DMS79 (cell line): ENCODE measurements around the gene ANGPT4.
"Not testable (repeated sequence)": the region's sequence is repeated elsewhere in the genome, so short reads cannot be mapped to it uniquely, and the experiment has no call there.

Experiments used
- DNase-seq: peaks from one replicate; lab custom pipeline; 2025; lab: John Stamatoyannopoulos, UW

ANGPT4 gene

DNA sequence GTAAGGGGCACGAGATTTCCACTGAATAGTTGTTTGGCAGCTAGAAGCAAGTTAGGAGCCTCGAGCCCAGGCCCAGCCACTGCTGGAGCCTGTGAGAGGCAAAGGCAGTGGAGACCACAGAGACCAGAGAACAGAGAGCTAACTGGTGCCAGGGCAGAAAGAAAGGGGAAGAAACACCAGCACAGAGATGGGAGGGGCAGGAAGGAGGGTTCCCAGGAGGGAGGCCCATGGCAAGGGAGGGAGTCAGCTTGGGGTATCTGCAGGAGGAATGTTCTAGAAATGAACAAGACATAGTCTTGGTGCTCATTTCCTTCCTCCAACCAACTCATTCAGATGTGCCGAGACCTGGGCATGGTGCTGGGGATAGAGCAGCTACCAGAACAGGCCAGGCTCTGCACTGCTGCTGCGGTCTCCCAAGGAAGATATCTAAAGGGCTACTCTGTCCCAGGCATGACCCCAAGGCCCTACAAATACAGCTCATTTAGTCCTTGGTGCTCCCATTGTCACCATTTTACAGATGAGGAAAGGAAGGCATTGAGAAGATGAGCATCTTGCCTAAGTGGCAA, 10.7 kb downstream of the ANGPT4 start:
- no peak for DNase-seq

DNA sequence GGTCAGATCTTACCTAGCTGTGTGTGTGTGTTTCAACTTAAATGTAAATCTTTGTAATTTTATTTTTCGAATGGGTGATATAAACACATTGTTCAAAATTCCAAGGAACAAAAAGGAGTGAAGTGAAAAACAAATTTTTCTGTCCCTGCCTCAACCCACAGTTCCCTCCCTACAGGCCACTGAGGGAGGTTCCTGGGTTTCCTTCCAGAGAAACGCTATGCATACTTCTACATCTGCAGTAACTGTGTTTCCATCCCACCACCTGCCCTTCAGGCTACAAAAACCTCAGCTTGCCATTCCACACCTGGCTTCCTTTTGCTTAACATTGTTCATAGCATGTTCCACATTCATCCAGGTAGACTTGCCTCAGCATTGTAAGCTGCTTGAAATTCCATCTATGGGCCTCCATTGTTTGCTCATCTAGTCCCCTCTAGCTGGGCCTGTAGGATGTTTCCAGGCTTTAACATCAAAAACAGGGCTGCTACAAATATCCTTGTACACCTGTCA, 12.0 kb downstream of the ANGPT4 start:
- no peak for DNase-seq

DNA sequence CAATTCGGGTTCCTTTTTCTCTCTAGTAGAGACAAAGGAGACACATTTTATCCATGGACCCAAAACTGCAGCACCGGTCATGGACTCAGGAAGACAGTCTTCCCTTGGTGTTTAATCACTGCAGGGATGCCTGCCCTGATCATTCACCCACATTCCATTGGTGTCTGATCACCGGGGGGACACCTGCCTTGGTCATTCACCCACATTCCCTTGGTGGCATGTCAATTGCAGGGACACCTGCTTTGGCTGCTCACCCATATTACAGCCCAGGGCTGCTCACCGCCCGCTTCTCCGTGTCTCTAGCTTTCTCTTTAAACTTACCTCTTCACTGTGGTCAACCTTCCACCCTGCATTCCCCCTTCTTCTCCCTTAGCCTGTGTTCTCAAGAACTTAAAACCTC, 18.7 kb downstream of the ANGPT4 start:
- not testable (repeated sequence) for DNase-seq

DNA sequence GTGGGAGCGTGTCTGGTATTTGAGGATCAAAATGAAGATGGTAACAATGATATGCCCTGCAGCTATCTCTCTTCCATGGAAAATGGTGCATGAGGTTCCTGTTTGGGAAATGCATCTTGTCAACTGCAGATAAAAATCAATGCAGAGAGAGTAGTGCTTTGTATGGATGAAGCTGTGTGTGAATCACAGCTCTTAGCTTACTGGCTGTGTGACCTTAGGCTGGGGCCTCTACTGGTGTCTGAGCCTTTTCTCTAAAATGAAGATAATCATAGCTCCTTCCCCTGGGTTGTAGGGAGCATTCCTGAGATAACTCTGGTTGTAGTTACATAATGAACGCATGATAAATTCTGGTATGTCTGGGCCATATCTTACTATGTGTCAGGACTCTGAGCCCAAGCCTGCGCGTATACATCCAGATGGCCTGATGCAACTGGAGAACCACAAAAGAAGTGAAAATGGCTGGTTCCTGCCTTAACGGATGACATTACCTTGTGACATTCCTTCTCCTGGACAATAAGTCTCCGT, 19.6 kb downstream of the ANGPT4 start:
- DNase-seq = no peak

DNA sequence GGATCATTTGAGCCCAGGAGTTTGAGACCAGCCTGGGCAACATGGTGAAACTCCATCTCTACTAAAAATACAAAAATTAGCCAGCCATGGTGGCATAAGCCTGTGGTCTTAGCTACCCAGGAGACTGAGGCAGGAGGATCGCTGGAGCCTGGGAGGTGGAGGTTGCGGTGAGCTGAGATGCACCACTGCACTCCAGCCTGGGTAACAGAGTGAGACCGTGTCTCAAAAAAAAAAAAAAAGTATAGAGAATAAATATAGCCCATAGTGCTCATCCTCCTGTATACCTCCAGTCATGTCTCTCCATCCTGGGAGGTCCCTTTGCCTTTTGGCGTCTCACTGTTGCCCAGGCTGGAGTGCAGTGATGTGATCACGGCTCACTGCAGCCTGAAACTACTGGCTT, 23.8 kb downstream of the ANGPT4 start:
- DNase-seq = not testable (repeated sequence)

DNA sequence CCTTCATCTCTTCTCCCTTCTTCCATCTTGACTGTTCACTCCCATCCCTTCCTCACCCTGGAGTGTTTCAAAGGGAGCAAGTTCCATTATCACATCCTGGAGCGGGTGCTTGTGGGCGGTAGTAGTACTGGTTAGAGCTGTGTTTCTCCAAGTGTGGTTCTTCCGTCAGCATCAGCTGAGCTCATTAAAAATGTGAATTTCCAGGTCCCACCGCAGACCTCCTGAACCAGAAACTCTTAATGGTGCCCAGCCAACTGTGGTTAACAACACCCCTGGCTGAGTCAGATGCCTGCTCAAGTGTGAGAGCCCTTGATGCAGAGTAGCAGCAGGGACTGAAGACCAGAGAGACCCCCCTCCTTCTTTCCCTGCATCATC, 24.4 kb downstream of the ANGPT4 start:
- DNase-seq = peak; percentile 91

DNA sequence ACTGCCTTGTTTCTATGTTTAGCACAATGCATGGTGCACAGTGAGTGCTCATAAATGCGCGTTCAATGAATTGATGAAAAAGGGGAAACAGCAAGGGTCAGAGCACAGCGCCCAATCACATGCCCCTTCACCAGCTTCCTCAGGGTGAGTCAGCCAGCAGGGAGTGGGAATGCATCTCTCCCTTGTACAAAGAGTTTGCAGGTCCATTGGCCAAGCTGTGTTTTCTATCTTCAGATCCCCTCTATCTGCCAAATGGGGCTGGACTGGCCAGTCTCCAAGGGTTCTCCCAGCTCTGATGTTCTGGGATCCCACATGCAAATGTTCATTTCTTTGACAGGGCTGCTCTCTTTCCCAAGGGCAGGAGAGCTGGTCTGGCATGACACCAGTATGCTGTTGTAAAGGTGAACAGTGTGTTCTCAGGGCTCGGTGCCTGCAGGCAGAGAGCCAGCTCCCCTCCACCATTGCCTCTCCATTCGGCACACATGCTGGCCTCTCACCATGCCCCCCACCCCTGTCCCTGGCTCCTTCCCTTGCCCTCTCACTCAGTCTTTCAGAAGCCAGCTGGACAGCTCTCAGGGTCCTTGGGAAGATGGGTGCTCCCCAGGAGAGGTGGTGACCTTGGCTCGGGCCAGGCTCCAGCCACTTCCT, 25.0 kb downstream of the ANGPT4 start:
- DNase-seq = peak; percentile 57

DNA sequence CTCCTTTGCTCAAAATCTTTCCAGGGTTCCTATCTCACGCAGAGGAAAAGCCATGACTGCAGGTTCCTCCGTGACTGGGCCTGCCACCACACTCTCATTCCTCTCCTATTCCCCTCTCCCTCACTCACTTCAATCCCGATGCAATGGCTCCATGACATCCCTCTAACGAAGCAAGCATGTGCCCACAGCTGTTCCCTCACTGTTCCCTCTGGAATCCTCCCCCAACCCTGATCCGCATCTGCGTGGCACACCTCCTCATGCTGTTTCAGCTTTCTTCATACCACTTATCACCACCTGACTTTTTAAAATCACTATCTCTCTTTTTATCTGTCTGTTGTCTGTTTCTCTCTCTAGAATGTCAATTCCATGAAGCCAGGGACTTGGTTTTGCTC, 25.5 kb downstream of the ANGPT4 start:
- DNase-seq = no peak

DNA sequence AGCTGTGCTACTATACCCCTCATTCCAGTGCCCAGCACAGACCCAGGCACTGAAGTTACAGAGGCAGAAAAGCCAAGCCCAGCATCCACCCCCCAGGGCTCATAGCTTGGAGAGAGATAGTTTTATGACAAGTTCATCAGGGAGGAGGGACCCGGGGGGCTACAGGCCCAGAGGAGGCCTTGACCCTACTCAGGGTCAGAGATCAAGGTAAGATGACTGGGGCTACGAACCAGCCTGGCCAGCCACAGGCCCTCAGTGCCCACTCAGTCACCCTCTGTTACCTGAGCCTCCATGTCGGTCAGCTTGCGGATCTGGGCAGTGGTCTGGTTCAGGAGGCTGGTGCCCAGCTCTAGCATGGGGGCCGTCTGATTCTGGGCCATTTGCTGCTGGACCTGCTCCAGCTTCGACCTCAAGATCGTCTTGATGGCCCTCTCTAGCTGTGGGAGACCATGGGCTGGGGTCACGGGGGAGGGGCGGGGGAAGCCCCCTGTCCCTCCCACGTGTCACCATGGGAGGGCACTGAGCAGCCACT, 26.1 kb downstream of the ANGPT4 start:
- no peak for DNase-seq

DNA sequence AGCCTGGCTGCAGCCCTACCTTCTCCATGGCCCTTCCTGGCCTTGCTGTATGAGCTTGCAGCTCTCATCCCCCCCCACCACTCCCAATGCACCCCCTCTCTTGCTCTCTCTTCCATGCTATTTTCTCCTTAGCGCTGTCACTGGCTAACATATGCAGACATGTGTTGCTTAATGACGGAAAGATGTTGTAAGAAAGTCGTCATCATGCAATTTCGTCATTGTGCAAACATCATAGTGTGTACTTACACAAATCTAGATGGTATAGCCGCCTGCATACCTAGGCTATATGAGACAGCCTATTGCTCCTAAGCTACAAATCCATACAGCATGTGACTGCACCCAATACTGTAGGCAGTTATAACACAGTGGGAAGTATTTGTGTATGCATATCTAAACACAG, 27.0 kb downstream of the ANGPT4 start:
- no peak for DNase-seq

DNA sequence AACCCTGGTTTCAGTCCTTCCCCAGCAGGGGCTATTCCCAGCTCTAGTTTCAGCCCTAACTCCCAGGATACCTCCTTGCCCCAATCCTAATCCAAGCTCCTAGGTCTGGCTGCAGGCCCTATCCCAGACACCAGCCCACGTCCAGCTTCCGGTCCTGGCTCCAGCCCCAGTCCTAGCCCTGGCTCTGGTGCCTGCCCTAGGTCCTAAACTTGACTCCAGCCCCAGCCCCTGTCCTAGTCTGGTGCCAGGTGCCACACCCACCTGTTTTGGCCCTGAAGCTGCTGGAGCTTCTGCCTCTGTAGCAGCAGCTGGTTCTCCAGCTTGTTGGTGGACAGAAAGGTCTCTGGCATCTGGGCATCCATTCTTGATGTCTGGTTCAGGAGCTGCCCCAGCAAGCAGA, 28.1 kb downstream of the ANGPT4 start:
- DNase-seq = no peak

DNA sequence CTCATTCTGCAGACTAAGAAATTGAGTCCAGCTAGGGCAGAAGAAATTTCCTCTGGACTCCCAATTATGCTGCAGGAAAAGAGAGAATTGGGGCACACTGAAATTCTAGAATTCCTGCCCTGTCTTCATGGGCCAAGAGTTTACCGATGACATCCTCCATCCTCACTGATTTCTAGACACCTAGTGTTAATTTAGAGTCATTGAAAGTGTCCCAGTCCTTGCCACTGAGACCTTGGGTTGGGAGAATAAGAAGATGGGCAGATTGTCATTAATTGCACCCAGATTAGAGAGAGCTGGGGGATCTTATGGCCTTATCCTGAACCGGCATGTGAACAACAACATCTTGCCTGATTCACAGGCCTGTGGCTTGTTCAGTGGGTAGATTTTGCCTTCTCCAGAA, 29.0 kb downstream of the ANGPT4 start:
- no peak for DNase-seq

DNA sequence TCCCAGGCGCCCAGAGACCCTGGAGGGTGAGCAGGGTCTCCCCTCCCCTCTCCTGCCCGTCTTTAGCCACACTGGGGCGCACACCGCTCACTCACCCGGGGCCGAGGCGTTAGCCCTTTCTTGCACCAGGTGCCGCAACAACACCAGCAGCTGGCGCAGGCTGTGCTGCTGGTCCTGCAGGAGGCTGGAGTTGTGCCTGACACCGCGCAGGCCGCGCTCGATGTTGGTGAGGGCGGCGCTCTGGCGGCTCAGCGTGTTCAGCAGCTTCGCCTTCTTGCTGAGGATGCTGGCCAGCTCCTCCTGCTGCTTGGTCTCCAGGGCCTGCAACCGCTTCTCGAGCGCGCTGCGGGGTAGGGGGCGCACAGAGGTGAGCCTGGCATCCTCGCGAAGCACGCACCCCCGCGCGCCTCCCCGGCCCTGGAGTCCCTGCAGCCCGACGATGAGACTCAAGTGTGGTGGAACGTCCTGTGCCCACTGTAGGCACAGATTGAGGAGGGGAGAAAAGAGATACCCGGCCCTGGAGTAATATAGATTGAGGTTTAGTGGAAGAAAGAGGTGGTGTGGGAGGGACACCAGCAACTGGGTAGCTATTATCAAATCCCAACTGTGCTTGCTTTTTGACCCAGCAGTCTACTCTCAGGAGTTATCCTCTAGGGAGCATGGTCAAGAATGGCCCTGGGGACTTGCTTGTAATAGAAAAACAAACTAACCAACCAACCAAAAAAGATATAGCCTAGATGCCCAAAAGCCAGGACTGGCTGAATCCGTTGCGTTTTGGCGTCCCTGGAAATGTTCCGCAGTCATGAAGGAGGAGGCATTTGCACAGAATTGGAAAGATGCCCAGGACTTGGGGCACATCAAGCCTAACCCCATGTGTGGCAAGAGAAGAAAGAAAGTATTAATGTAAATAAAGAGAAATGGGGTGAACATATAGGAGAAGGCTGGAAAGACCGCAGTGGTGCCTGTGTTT, 30.9 kb downstream of the ANGPT4 start:
- DNase-seq = peak; percentile 57

DNA sequence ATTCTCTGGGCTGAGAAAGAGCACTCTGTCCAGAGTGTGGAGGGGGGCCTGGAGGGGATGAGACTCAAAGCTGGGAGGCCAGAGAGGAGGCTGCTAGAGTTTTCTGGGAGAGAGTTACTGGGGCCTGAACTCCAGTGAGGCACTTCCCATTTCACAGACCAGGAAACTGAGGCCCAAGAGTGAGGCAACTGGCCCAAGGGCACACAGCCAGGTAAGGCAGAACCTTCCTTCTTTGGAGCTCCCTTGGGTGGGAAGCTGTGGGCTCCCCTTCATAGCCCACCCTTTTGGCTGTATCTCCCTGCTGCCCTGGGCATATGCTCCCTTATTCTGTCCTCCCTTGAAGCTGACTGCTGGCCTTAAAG, 34.4 kb downstream of the ANGPT4 start:
- DNase-seq = no peak

DNA sequence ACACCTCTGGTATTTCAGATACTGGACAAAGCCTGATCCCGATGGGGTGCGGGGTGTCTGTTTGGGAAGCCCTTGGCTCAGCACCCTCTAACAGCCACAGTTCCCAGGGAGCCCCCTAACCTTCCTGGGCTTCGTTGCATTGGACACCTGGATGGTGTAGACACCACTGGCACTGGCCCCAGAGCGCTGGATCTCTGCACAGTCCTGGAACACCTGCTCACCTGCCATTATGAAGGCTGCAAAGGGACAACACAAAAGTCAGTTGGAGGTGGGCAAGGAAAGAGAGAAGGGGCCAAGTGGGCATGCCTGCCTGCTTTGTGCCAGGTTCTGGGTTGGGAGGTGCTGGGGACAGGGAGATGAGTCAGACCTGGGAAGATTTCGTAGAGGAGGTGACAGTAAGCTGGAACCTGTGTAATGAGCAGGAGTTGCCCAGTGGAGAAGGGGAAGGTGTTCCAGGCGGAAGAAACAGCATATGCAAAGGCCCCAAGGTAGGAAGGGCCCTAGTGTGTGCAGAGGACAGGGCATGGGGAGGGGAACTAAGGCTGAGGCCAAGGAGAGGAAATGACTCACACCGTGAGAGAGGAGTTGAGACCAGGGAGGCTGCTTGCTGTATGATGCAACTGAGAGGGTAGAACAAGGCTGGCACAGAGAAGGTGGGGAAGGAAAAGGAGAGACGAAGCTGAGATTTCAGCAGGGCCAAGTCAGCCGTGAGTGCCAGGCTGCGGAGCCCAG, 34.9 kb downstream of the ANGPT4 start:
- no peak for DNase-seq

DNA sequence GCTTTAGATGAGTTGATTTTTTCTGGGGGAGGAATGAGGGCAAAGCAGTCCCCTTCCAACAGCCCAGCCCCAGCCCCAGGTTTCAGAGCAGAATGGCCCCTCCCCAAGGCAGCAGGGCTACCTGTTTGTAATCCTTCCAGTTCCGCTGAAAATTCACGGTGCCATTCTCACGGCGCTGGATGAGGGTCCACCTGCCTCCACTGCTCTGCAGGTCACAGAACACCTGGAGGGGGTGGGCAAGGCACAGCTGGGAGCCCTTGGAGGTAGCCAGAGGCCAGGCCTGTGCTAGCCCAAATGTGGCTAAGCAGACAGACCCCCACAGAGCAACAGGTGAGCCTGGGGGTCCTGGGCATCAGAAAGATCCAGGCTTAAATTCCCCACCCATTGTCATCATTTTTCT, 36.5 kb downstream of the ANGPT4 start:
- DNase-seq = no peak

DNA sequence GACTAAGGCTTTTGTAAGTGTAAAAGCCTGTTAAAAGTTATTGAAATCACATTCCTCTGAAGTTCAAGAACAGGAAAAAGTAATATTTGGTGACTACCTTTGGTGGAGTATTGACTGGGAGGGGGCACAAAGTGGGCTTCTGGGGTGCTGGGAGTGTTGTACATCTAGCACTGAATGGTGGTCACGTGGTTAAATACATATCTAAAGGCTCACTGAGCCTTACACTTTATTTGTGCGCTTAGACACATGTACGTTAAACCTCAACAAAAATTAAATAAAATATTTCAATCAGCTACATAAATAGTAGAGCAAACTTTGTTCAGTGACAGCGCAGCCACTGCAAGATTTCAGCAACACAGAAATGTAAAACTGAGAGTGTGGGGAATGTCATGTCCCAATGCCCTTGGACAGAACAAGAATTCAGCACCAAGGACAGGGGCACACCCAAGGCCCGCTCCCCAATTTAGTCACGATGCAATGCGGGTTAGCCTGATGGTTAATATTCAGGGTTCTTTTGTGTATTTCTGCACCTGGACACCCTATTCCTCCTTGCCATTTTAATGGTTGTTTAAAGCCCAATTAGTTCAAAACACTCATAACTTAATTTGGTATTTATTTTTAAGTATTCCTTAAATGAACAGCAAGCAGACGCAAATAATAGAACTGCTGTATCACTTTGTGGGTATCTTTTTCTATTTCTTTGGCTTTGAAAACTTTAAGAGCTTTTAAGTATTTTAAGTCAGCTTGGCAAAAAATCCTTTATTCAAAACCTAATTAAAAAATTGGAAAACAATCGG, 37.4 kb downstream of the ANGPT4 start:
- no peak for DNase-seq

DNA sequence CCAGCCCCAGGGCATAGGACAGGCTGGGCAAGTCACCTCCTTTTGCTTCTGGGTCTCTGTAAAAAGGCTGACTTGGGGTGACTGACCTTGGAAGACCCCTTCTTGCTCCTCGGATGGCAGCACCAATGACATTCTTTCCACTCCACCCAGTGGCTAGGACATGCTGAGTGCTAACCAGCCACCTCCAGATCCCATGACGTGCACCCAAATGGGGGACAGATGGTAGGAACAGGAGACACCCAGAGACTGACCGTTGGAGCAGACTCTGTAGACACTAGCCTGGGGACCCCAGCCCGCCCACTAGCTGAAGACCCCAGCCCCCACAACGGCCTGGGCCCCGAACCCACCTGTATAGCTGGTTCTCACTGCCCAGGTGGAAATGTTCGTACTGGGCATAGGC, 38.3 kb downstream of the ANGPT4 start:
- no peak for DNase-seq

DNA sequence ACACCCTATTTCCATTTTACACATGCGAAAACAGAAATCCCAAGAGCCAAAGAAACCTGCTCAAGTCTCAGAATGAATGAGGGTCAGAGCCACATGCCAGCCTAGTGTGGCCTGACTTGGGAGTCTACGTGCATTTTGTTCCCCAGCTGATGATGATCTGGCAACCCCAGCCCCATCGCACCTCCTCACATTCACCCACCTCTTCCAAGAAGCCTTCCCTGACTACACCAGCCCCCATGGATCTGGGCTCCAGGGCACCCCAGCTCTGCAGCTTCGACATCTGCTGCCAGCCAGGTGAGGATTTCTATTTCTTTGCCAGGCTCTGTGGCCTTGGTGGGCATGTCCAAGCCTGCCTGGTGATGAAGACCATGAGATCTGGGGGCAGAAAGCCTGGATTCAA, 41.0 kb downstream of the ANGPT4 start:
- DNase-seq = no peak

DNA sequence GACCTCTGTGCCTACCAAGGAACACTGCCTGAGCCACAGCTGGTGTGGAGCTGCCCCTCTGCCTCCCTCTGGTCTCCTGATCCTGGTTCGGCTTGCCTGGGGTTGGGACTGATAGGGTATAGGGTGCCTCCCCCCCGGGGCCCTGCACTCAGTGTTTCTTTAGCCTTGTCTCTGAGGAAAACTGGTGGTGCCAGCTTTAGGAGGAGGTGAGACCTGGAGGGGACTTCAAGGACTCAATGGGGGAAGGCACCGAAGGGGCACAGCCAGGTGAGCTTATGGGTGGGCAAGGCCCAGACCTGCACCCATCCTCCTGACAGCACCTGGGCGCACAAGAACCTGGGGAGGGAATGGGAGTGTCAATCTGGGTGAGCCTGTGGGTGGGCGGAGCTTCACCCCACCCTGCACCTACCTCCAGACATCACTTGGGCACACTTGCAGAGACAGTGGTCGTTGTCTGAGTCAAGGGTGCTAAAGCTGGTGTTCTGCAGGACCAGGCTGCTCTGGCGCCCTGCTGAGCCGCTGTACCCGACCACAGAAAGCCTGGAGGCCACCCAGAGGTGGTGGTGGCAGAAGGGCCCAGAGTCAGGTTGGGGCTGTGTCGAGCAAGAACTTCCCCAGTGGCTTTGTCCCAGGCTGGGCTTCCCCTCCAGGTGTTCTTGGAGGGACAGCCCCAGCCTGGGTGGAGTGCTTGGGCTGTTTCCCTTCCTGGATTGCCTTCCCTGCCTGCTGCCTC, 42.1 kb downstream of the ANGPT4 start:
- no peak for DNase-seq
